GM12864 (cell line): ENCODE measurements around the gene PTGR2.
"Not testable (repeated sequence)": the region's sequence is repeated elsewhere in the genome, so short reads cannot be mapped to it uniquely, and the experiment has no call there.

Experiments
- DNase-seq: peaks from one replicate; pipeline ENCODE4 v3.0.0-alpha.2; 2011; ENCODE audit warnings: low read depth
- H3K4me3 ChIP-seq: 2 replicates; pipeline ENCODE4 v1.5.1; 2011; ENCODE audit warnings: mild to moderate bottlenecking, low read depth, low read length, control low read depth
- TF ChIP-seq, protein P1 (sequence below): IDR thresholded peaks from 2 replicates; pipeline ENCODE4 v1.5.1; 2011; ENCODE audit warnings: low read depth, mild to moderate bottlenecking, moderate library complexity, low read length, control low read depth, inconsistent platforms; ENCODE audit errors: missing control alignments

Gene PTGR2

DNA sequence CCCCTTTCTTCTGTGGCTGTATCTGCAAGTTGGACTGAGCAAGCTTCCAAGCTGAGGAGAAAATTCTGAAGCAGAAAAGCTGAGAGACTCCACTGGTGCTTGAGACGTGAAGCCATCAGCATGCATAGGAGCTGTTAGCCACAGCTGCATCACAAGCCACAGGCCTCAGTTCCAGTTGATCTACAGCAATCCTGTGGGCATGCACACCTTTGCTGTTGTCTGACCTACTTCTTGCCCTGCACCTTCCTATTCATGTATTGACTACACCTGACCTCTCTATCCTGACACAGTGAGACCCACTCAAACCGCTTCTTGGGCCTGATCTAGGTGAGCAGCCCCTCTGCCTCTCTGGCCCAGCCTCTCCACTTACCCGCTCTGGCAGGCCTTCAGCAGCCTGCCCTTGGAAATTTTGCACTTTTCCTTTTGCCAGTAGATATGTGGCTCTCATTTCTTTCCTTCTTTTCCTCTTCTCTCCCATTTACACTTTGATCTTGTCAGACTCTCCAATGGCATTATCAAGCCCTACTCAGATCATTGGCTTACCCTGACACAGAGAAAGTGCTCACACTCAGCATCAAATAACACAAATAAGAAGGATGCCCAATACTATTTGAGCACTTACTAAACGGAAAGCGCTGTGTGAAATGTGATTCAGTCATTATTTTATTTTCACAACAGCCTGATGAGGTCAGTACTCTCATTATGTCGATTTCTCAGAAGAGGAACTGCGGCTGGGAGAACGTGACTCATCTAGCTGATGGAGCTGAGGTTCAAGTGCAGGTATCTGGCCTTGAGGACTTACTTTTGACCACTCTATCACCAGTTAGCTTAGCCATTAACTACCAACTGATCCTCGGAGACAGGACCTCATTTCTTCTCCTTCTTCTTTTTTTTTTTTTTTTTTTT lies 21.9 kb upstream of the PTGR2 start:
- no peak overlapping the region for H3K4me3 ChIP-seq
- TF ChIP-seq, protein P1, sequence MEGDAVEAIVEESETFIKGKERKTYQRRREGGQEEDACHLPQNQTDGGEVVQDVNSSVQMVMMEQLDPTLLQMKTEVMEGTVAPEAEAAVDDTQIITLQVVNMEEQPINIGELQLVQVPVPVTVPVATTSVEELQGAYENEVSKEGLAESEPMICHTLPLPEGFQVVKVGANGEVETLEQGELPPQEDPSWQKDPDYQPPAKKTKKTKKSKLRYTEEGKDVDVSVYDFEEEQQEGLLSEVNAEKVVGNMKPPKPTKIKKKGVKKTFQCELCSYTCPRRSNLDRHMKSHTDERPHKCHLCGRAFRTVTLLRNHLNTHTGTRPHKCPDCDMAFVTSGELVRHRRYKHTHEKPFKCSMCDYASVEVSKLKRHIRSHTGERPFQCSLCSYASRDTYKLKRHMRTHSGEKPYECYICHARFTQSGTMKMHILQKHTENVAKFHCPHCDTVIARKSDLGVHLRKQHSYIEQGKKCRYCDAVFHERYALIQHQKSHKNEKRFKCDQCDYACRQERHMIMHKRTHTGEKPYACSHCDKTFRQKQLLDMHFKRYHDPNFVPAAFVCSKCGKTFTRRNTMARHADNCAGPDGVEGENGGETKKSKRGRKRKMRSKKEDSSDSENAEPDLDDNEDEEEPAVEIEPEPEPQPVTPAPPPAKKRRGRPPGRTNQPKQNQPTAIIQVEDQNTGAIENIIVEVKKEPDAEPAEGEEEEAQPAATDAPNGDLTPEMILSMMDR, result no peak
- DNase-seq, result no peak

DNA sequence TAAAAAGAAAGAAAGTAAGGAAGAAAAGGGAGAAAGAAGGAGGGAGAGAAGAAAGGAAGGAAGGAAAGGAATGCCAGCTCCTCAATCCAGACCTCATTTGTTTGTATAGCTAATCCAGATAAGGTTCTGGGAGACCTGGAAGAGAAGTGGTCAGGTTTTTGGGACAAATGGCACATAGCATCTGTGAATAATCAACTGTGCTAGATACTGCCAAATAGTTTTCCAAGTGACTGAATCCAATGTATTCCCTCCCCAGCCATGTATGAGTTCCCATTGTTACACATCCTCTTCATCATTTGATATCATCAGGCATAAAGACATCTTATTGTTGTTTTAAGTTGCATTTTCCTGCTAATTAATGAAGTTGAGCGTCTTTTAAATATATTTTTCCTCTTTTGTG lies 18.6 kb upstream of the PTGR2 start:
- no peak for DNase-seq
- TF ChIP-seq, protein P1, result no peak
- no peak overlapping the region for H3K4me3 ChIP-seq

DNA sequence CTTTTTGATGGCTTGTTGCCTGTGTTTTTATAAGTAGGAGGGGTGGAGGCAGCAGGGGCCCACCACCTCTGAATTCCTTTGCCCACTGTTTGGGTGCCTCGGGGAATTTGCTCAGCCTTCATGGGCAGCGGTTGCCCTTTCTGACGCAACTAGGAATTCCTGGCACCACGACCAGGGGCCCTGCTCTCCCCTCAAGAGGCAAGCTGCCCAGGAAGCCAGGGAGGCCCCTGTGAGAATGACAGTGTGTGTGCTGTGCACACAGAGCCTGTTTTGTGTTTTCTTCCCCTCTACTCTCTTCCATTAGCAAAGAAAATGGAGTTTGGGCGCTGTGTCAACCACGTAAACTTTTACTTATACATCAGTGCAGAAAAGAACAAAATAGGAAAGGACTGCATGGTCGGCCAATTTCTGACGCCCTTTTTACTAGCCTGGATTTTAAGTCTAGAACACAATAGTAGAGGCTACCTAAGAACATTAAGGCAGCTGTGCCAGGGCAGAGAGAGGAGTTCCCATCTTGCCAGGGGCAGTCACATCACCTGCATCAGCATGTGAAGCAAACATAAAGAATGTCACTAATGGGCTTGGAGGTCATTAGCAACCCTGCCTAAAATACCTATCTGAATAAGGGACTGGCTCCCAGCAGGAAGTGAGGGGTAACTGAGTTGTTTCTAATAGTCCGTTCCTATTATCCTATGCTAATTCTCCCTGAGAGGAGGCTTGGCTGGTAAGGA lies 17.9 kb upstream of the PTGR2 start:
- TF ChIP-seq, protein P1, result no peak
- no peak for DNase-seq

DNA sequence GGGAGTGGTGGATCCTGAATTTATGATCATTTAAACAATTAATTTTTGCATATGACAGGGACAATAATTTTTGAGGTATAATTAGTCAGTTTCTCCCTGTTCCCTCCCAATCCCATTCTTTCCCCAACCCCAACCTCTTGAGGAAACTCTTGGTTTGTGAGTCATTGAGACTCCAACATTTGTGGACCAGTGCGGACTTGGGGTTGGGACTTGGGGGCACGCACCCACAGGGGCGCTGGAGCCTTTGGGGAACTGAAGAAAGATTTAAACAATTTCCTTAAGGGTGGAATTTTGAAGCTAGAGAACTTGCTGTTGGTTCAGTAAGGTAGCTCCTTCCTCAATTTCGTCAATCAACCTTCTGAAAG lies 17.4 kb upstream of the PTGR2 start:
- TF ChIP-seq, protein P1, result no peak
- no peak for DNase-seq
- H3K4me3 ChIP-seq, result no peak overlapping the region

More for the DNA sequence above, 17.9 kb upstream of the PTGR2 start:
- H3K4me3 ChIP-seq, result no peak overlapping the region

DNA sequence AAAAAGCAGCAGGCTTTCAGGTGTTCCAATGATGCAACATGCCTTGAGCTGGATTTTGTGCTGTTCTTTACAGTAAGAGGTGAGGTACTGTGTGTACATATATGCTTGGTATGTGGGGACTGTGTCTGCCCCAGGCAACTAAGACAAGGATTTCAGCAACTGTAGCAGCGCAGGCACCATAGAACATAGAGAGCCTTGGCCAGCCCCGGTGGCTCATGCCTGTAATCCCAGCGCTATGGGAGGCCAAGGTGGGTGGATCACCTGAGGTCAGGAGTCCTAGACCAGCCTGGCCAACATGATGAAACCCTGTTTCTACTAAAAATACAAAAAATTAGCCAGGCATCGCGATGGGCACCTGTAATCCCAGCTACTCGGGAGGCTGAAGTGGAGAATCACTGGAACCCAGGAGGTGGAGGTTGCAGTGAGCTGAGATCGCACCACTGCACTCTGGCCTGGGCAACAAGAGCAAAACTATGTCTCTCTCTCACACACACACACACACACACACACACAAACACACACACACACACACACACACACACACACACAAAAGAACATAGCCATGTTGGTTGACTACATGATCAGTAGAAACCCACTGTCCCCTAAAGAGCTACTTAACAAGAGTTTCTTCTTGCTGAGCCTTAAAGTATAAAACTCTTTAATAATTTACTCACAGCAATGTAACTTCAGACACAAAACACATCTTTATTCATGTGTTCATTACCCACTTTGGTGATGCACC lies 13.2 kb upstream of the PTGR2 start:
- not testable (repeated sequence) for H3K4me3 ChIP-seq, DNase-seq

DNA sequence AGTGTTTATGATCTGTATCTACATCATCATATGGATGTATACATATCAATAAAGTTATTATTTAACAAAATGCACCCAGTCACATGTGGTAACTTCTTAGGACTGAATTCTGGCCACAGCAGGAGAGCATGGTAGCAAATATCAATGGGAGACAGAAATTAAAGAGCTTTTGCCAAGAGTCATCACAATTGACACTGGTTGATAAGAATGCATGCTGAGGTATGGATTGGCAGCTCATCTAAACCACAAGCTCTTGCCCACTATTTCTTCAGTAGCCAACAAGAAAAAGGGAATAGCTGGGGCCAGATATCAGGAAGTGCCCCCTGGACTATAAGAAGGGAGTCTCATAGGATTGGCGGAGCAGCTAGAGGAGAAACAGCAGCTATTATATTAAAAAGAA lies 9.4 kb upstream of the PTGR2 start:
- H3K4me3 ChIP-seq, result no peak overlapping the region
- TF ChIP-seq, protein P1, result no peak
- DNase-seq, result no peak

DNA sequence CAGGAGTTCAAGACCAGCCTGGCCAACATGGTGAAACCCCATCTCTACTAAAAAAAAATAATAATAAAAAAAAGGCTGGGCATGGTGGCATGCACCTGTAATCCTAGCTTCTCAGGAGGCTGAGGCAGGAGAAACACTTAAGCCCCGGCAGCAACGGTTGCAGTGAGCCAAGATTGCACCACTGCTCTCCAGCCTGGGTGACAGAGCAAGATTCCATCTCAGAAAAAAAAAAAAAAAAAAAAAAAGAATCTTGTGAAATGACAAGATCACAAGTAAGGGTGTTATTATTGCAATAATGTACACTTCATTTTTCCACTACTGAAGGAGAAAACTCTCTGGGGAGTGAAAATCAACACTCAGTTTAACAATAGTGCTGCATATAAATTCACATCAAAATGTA lies 8.8 kb upstream of the PTGR2 start:
- no peak overlapping the region for H3K4me3 ChIP-seq
- TF ChIP-seq, protein P1, result no peak
- no peak for DNase-seq
